GM19238 (cell line): ENCODE results near the gene NOXA1.
A peak's percentile ranks its signal among the peaks of the same experiment; 100 is the strongest.
"Not testable (repeated sequence)": the region's sequence is repeated elsewhere in the genome, so short reads cannot be mapped to it uniquely, and the experiment has no call there.

Experiments used
- DNase-seq: peaks from one replicate; pipeline ENCODE4 v3.0.0; 2011; ENCODE audit warnings: low spot score; ENCODE audit not compliant: insufficient read length

Gene NOXA1

DNA sequence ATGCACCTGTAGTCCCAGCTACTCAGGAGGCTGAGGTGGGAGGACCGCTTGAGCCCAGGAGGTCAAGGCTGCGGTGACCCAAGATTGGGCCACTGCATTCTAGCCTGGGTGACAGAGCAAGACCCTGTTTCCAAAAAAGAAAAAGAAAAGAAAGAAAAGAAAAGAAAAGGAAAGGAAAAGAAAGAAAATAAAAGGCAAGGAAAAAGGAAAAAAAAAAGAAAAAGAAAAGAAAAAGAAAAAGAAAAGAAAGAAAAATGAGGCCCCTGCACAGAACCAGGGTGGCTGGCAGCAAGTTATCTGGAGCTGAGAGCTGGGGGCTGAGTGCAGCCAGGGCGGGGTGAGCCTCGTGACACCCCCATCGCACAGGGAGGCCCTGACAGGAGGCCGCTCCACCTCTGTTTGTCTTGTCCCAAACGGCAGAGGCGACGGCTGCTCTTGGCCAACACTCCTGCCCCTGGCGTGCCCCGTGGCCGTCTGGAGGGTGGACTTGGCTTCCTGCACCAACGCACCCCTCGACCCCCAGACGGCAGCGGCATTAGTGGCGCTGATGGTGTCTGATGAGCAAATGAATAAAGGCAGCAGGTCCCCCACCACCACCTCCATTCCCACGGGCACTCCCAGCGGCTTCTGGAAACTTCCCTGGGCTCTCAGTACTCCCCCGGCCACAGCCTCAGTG is 17.0 kb upstream of the NOXA1 start:
- DNase-seq, result no peak

DNA sequence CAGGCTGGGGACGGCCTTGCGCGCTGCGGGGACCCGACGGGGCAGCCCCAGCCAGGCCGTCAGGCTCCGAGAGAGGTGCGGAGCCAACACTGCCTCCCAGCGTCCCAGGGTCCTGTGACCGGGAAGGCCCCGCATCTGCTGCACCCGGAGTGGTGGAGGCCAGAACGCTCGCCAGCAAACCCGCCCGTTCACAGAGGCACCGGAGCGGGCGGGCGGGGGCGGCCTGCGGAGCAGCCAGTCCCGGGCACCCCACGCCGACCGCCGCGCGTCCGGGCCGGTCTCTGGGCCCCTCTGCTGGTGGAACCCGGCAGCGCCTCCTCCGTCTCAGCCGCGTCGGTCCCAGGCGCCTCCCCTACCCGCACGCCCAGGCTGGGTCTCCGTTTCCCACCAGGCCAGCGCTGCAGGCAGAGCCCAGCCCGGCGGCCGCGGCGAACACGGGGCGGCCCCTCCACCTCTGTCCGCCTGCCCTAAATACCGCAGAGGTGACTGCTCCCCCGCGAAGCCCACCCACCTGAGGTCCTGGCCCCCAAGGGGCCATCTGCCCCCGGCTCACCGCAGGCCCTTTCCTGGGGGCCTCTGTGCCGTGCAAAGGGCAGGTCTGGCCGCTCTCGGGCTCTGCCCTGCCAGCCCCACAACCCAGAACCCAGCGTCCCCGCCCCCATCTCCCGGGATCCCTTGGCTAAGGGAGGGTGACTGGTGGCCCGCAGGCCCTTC is 16.2 kb upstream of the NOXA1 start:
- peak; percentile 53 for DNase-seq

DNA sequence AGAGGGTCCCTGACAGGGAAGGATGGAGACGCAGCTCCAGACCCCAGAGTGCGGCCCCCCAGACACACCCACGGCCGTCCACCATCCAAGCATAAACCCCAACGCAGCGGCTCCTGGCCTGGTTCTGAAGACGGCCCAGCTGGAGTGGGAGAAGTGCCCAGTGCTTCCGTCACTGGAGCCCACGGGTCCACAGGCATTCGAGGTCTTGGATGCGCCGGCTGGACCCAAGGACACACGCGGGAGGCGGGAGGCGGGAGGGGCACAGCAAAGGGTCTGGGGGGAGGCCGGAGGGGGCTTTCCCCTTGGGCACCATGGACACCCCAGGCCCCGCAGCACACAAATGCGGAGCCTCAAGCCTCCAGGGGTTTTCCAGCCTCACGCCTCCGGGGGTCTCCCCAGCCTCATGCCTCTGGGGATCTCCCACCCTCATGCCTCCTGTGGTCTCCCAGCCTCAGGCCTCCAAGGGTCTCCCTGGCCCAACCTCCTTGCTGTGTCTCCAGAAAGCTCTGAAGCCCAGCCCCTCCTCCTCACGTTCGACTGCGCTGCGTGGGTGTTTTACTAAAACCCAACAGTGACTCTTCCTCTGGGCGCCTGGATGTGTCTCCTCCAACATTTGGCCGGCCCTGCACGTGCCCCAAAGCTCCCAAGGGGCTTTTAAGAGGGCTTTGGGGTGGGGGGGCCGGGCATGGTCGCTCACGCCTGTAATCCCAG is 15.4 kb upstream of the NOXA1 start:
- no peak for DNase-seq

DNA sequence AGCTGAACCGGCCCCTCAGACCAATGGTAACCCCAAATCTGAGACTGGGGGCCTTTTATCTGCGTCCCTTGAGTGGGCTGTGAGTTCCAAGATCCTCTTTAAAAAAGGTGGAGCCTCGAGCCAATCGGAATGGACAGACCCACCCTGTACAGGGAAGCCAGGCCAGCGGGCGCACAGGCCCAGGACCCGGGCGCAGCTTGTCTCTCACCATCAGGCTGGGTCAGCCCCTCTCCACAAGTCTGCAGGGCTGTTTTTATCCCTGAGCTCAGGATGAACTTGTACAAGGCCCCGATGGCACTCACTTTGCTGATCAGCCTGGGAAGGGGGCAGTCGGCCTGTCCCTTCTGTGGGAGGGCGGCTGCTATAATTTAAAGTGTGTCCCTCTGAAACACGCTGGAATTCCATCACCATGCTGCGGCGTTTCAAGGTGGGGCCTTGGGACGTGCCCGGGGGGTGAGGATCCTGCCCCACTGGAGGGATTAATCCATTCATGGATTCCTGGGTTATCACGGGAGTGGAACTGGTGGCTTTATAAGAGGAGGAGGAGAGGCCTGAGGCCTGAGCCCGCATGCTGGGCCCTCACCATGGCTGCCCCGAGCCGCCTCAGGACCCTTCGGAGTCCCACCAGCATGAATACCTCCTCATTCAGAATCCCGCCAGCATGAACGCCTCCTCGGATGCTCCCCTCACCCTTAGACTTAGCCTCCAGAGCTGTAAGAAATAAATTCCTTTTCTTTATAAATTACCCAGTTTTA is 14.4 kb upstream of the NOXA1 start:
- no peak for DNase-seq

DNA sequence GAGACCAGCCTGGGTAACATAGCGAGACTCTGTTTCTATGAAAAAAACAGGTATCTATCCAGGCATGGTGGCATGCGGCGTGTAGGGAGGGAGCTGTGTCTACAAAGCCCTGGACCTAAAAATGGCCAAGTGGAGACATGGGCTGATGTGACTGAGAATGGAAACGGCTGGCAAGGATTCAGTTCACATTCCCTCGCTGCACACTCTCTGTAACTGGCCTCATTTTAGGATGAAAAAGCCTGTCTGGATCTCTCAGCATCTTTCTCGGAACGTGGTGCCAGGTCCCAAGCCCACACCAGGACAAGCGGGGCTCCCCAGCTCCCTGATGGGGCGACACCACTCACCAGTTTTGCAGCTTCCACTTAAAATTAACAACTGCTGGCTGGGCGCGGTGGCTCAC is 13.7 kb upstream of the NOXA1 start:
- DNase-seq, result no peak

DNA sequence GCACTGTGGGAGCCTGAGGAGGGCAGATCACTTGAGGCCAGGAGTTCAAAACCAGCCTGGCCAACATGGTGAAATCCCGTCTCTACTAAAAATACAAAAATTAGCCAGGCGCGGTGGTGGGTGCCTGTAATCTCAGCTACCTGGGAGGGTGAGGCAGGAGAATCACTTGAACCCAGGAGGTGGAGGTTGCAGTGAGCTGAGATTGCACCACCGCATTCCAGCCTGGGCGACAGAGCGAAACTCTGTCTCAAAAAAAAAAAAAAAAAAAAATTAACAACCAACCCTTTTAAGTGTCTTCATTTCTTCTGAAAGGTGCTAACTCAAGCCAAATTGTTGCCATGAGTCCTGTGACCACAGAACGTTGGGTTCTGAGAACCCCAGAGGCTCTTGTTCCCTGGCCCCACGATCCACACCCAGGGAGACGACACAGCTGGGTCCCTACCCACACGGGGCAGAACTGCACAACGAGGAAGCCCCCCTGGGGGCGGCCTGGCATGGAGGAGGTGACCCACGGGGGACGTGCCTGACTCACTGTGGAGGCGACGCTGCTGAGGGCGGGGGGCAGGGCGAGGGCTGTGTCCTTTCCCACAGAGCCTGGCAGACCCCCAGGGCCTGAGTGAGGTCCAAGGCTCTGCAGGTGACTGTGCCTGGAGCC is 12.8 kb upstream of the NOXA1 start:
- DNase-seq, result not testable (repeated sequence)

DNA sequence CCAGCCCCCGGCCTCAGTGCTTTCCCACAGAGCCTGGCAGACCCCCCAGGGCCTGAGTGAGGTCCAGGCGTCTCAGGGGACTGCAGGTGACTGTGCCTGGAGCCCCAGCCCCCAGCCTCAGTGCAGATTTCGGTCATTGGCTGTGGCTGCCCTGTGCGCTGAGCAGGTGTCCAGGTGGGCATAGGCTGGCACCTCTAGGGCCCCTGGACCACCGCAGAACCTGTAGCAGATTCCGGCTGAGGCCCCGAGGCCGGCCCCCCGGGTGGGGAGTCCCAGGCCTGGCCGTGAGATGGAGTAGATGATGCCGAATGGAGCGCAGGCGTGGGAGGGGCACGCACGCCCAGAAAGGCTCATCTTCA is 12.3 kb upstream of the NOXA1 start:
- DNase-seq, result no peak

DNA sequence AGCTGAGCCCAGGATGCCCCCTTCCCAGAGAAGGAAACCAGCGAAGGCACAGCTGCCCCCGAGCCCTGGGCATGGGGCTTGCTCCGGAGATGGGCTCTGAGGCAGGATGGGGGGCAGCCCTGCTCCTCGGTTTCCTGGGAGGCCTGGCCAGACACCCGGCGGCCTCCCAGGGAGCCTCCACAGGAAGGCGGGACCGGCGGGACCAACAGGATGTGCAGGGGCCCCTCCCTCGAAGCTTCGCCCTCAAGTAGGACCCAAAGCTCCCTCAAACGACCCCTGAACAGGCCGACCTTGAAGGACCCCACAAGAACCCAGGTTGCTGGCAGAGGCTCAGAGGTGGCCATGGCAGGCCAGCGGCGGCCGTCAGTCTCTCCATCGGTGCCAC is 11.9 kb upstream of the NOXA1 start:
- no peak for DNase-seq

DNA sequence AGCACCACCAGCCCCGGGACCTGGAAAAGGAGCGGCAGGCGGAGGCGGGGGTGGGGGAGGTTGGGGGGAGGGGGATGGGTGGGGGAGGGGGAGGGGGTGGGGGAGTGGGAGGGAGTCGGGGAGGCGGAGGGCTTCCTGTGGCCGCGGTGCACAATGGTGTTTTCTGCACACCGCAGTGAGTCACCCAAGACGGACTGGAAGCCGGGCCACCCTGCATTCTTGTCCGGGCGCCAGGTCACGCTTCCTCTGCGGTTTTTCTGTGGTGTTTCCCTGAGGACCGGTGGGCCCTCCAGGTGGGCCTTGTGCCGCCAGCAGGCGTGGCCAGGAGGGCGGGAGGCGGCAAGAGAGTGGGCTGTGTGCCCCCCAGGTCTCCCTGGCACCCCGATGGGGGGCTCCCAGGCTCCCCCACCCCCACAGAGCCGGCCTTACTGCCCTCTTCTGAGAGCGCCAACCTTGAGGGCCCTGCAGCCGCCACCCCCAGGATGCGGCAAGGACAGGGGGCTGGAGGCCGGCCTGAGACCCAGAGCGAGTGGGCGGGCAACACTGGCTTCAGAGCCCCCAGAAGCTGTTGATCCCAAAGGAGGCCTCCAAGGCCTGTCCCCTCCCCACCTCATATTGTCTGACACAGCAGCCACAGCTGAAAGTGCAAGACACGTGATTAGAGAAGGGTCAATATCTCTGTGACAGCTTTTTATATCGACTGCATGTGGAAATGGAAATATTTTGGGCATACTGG is 11.4 kb upstream of the NOXA1 start:
- DNase-seq, result peak; percentile 72

DNA sequence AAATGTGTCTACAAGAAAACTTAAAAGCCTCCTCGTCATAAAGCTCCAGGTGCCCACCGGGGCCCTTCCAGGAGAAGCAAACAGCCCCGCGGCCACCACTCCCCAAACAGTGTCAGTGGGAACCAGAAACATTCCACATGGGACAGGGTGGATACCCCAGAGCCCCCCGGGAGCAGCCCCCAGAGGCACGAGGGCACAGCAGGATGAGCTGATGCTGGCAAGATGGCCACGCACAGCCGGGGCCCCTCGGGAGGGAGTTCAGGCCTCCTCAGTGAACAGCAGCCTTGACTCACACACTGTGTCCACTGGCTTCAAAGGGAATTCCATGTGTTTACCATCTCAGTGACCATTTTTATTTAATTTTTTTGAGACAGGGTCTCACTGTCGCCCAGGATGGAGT is 10.8 kb upstream of the NOXA1 start:
- DNase-seq, result no peak

DNA sequence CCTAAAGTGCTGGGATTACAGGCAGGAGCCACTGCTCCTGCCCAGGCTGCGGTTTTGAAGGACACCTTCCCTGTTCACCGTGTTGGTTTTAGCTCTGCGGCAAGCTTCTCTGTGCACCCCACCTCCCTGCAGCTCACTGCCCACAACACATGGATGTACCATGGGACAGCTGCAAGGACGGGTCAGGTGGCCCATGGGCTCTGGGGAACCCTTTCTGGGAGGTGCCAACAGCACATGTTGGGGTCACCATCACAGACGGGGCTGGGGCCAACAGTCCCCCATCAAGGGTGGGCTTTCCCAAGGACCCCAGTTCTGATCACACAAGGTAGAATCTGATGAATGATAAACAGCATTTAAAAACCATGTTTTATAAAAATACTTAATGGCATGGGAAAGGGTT is 7.7 kb upstream of the NOXA1 start:
- DNase-seq, result no peak

DNA sequence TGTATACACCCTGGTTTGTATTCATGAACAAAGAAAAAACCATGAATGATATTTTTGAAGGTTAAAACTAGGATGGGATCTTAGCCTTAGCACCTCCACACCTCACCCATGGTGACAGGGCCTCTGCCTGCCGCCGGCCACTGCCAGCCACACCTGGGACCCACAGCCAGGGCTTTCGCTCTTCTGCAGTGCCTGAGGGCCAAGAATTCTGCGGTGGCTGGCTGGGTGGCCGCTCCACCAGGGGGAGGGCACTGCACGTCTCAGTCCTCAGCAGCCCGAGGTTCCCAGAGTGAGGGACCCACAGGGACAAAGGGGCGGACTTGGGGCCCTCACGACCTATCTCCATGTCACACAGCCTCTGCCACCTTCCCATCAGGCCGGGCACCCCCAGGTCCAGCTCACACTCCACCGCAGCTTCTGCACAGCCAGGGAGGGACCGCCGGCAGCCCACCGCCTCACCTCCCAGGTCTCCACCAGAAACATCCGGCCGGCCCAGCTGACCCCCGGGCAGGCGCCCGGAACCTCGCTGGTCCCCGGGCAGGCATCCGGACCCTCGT is 7.1 kb upstream of the NOXA1 start:
- no peak for DNase-seq

DNA sequence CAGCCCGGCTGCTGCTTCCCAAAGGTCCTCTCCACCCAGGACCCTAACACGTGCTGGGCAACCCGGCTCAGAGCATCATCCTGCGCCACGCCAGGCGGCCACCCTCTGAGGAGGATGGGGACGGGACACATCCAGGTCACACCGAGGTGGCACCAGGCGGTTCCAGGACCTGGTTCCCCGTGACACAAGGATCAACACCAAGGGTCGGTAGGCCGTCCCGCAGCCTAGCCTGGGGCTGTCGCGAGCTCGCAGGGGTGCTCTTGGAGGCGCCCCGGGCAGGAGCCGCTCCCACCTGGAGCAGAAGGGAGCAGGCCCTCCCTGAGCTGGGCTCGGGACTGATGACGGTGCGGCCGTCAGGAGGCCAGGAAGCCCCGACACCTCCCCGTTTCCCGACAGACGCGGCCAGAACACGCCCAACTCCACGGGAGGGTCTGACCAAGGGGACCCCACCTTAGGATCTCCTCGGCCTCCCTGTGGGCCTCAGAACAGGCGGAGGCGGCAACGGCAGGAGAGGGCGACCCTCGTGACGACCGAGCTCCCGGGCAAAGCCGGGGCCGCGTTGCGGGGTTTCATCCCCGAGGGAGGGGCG is 6.5 kb upstream of the NOXA1 start:
- DNase-seq, result no peak

DNA sequence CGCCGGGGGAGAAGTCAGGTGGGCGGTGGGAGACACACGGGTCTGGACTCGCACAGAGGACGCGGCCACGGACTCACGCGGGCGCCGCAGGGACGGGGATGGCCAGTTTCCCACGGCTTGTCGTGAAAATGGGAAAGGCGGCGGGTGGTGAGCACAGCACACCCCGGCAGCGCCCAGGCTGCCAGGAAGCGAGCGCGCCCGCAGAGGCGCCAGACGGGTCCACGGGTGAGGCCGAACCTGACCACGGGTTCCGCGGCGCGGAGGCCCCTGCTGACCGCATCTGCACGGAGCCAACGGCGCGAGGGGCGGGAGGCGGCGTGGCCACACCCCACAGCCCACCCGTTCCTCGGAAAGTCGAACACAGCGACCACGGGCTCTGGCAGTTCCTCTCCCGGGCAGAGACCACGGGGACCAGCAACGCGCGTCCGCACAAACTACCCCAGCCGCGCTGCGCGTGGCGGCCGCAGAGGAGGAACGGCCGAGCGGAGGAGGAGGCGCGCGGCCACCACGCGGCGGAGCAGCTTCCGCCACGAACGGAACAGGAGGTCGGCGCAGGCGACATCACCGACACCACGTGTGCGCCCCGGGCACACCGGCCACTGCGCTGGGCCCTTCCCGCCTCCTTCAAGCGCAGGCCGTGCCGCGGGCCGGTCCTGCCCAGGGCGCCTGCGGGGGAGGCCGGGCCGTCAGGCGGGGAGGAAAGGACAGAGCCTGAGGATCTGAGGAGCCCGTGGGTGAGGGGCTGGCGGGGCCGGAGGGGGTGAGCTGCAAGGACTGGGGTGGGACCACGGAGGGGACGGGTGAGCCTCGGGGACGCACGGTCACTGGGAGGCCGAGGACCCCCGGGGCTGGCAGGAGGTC is 5.8 kb upstream of the NOXA1 start:
- DNase-seq, result no peak

DNA sequence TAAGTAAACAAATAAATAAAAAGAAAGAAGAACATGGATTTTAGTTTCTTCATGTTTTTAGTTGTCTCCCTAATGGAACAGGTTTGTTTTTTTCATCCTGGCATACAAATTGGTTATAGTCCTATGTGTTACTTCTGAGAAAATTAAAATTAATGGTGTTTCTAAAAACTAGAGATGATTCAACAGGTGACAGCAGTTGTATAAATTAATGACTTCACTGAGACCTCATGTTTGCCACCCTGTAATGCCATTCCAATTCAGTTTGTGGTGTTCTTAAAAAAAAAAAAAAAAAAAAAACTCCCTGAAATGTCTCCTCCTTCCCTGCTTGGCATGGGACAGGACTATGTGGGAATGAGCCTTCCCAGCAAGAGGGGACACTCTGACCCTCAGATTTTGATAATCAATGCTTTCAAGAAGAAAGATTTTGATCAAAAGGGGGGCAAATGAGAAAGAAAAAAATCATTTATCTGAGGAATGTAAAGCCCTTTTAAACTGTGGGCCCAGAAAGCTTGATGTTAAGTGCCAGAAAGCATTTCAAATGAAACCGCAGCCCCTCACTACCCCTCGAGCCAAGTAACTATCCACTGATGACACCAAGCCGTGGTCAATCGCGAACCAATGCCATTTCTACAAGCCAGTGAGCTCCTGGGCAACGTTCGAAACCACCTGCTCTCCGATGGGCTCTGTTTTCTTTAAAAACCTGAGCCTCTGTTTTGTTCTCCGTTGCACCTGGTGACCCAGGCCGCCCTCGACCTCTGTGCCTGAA is 1.2 kb upstream of the NOXA1 start:
- no peak for DNase-seq

DNA sequence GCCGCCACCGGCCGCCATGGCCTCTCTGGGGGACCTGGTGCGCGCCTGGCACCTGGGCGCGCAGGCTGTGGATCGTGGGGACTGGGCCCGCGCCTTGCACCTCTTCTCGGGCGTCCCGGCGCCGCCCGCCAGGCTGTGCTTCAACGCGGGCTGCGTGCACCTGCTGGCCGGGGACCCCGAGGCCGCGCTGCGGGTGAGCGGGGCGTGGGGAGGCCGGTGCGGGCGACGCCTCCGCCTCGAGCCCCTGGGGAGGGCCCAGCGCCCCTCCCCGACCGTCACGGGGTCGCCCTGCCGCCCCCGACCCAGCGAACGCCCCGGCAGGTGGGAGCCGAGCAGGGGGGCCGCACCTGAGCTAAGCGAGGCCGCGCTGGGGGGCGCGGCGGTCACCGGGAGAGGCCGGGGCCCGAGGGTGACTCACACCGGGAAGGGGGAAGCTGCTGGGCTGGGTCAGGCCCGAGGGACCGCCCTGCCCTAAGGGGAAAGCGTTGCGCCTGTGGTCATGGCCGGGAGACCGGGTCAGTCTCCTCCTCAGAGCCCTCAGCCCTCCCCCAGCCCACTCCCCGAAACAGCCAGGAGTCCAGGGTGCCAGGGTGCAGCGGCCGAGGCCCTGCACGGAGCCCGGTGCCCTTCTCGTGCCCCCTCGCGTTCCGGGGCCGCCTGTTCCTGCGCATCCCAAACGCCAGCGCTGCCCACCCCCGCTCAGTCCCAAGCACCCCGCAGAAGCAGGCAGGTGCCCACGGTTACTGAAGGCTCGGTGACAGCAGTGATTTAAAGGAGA is 510 bp downstream of the NOXA1 start:
- DNase-seq, result no peak

DNA sequence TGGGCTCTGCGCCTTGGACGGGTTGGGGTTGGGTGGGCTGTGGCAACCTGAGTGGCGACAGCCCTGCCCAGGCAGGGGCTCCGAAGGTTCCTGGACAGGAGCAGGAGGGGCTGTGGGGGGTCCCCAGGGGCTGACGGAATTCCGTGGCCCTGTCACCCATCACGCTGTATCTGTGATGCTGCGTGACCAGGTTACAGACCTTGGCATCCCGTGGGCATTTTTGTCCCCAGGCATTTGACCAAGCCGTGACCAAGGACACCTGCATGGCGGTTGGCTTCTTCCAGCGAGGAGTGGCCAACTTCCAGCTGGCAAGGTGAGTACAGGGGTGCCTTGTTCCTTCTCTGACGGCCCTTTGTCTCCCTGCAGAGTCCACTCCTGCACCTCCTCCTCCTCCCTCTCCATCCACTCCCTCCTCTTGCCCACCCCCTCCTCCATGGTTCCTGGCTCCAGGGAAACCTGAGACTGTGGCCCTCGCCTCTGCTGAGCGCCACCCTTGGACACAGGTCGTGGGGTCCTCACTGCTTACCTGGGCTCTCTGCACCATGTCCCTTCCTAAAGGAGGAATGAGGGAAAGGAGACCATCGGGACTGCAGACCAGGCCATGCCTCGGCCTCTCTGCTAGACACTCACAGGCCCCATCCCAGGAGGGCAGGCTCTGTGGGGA is 3.0 kb downstream of the NOXA1 start:
- no peak for DNase-seq
